CD14-positive monocyte (primary cell): ENCODE results near the gene TMEM220. TPM values are rescaled to one million over a fixed set of nuclear protein-coding genes. Genes with fewer than 3 reads are reported as not detected.

ENCODE experiments used
- DNase-seq, 3 donors: peaks; one replicate each; pipeline ENCODE4 v3.0.0-alpha.2; 2011 to 2022
- H2AFZ ChIP-seq: 2 replicates; pipeline ENCODE4 v1.6.0; 2012; ENCODE audit warnings: mild to moderate bottlenecking, low read depth, low read length, inconsistent platforms; ENCODE audit not compliant: insufficient read depth, poor library complexity, severe bottlenecking
- H3K27ac ChIP-seq, 2 donors: 1 replicate in 1 of 2; 2 replicates in 1 of 2; pipeline ENCODE4 v1.5.1; 2012 to 2013; ENCODE audit warnings: low read length in 2 of 2, control low read depth in 1 of 2, inconsistent platforms in 1 of 2, low read depth in 1 of 2, mild to moderate bottlenecking in 1 of 2
- H3K27me3 ChIP-seq, 2 donors: one replicate each; pipeline versions ENCODE4 v1.6.0 to v1.6.1; 2011 to 2013; ENCODE audit warnings: low read length in 2 of 2; ENCODE audit not compliant: control insufficient read depth in 2 of 2, insufficient read depth in 2 of 2
- H3K36me3 ChIP-seq, 2 donors: replicated peaks in 1 of 2; 1 replicate in 1 of 2; 2 replicates in 1 of 2; pipeline versions ENCODE4 v1.5.1 to v1.6.1; 2012 to 2013; ENCODE audit warnings: low read length in 2 of 2, control low read depth in 1 of 2, inconsistent platforms in 1 of 2, mild to moderate bottlenecking in 1 of 2; ENCODE audit not compliant: insufficient read depth in 2 of 2, control insufficient read depth in 1 of 2
- H3K4me1 ChIP-seq, 2 donors: 1 replicate in 1 of 2; 2 replicates in 1 of 2; pipeline versions ENCODE4 v1.5.1 to v1.6.1; 2012 to 2013; ENCODE audit warnings: low read length in 2 of 2, control low read depth in 1 of 2, inconsistent platforms in 1 of 2, mild to moderate bottlenecking in 1 of 2, moderate library complexity in 1 of 2; ENCODE audit not compliant: insufficient read depth in 2 of 2, control insufficient read depth in 1 of 2
- H3K4me2 ChIP-seq: replicated peaks from 2 replicates; pipeline ENCODE3; 2012; ENCODE audit warnings: low read length, moderate library complexity, mild to moderate bottlenecking; ENCODE audit not compliant: poor library complexity, severe bottlenecking; ENCODE audit errors: extremely low read depth
- H3K4me3 ChIP-seq, 3 experiments: fragments of 200-600 bp in 1 of 3; sonication (generic) in 1 of 3; replicated peaks in 1 of 3; 1 replicate in 2 of 3; 2 replicates in 1 of 3; pipeline ENCODE4 v1.5.1; 2011 to 2013; ENCODE audit warnings: low read length in 3 of 3, mild to moderate bottlenecking in 3 of 3, control low read depth in 2 of 3, low read depth in 2 of 3, inconsistent platforms in 1 of 3, moderate library complexity in 1 of 3
- H3K79me2 ChIP-seq: 2 replicates; pipeline ENCODE4 v1.6.0; 2012; ENCODE audit warnings: mild to moderate bottlenecking, control low read depth, inconsistent platforms, low read length, moderate library complexity; ENCODE audit not compliant: insufficient read depth
- H3K9ac ChIP-seq: 2 replicates; pipeline ENCODE4 v1.6.0; 2017; ENCODE audit warnings: low read length, mild to moderate bottlenecking; ENCODE audit not compliant: insufficient read depth, poor library complexity, severe bottlenecking
- H3K9me3 ChIP-seq, 2 donors: replicated peaks in 1 of 2; 1 replicate in 1 of 2; 2 replicates in 1 of 2; pipeline versions ENCODE4 v1.5.1 to v1.6.1; 2012 to 2013; ENCODE audit warnings: low read length in 2 of 2, control low read depth in 1 of 2; ENCODE audit not compliant: control insufficient read depth in 1 of 2, insufficient read depth in 1 of 2
- H4K20me1 ChIP-seq: 2 replicates; pipeline ENCODE4 v1.6.0; 2012; ENCODE audit warnings: mild to moderate bottlenecking, low read length, control low read depth, moderate library complexity; ENCODE audit not compliant: insufficient read depth
- H3K27ac Mint-ChIP-seq, 7 donors: one replicate each; pipeline ENCODE4 v1.8.0; 2020; ENCODE audit warnings: mild to moderate bottlenecking in 7 of 7, mixed read lengths in 7 of 7, moderate library complexity in 6 of 7, inconsistent platforms in 2 of 7
- H3K27me3 Mint-ChIP-seq, 3 donors: one replicate each; pipeline ENCODE4 v1.8.0; 2021 to 2022; ENCODE audit warnings: low read depth in 3 of 3, mild to moderate bottlenecking in 3 of 3, mixed read lengths in 3 of 3, moderate library complexity in 3 of 3, inconsistent platforms in 1 of 3
- H3K36me3 Mint-ChIP-seq, 2 donors: one replicate each; pipeline ENCODE4 v1.8.0; 2020; ENCODE audit warnings: mixed read lengths in 2 of 2, inconsistent platforms in 1 of 2, mild to moderate bottlenecking in 1 of 2
- H3K4me1 Mint-ChIP-seq: one replicate; pipeline ENCODE4 v1.8.0; 2020; ENCODE audit warnings: mild to moderate bottlenecking, mixed read lengths
- H3K4me3 Mint-ChIP-seq, 2 donors: one replicate each; pipeline ENCODE4 v1.8.0; 2020; ENCODE audit warnings: mild to moderate bottlenecking in 2 of 2, mixed read lengths in 2 of 2, moderate library complexity in 1 of 2
- H3K9me3 Mint-ChIP-seq, 7 donors: one replicate each; pipeline ENCODE4 v1.8.0; 2020 to 2022; ENCODE audit warnings: mixed read lengths in 7 of 7, mild to moderate bottlenecking in 6 of 7, moderate library complexity in 6 of 7, inconsistent platforms in 2 of 7
- CTCF ChIP-seq: fragments of 200-600 bp; IDR thresholded peaks from one replicate; pipeline ENCODE4 v1.8.0; 2022; ENCODE audit warnings: antibody characterized with exemption, mild to moderate bottlenecking
- WGBS: methylation state at CpG from one replicate; pipeline ENCODE4 v1.1.5; 2013; ENCODE audit warnings: missing lambda C conversion rate; ENCODE audit not compliant: insufficient coverage; 5-methylcytosine and 5-hydroxymethylcytosine counted together
- intact Hi-C, 2 donors: fragments of 100-400 bp; cut with micrococcal nuclease; formaldehyde crosslinking; loops; one replicate each; pipeline versions ENCODE4 v1.15.0 to v1.15.1; 2023
- polyA plus RNA-seq, 3 donors: library from polyadenylated mRNA; depleted of rRNA in 1 of 3; unstranded in 2 of 3; stranded (reverse) in 1 of 3; fragments of 300-500 nt in 2 of 3; fragments of >200 nt in 1 of 3; fragmentation: Illumina TruSeq in 2 of 3; gene quantifications; 1 replicate in 2 of 3; 2 replicates in 1 of 3; pipeline ENCODE4 v1.2.3, GENCODE V29; 2012 to 2021

TMEM220 gene
- polyA plus RNA-seq, 3 donors: 0.33 to 4.8 (median 1.1) TPM

- H3K27ac ChIP-seq: no peak overlapping the region
- no peaks in the 10 kb centered on the region for H3K27me3 ChIP-seq
- H3K79me2 ChIP-seq: no peaks in the 10 kb centered on the region
- H3K9ac ChIP-seq: no peak overlapping the region
- H4K20me1 ChIP-seq: no peaks in the 10 kb centered on the region
- peaks cover 6% of the 10 kb centered on the region for H3K4me1 Mint-ChIP-seq
- H3K36me3 ChIP-seq: no peaks in the 10 kb centered on the region
- no peak overlapping the region for H3K4me2 ChIP-seq
- no peaks in the 10 kb centered on the region for H3K36me3 Mint-ChIP-seq
- H3K4me3 Mint-ChIP-seq: no peak overlapping the region
- H3K9me3 ChIP-seq: no peaks in the 10 kb centered on the region
- H3K4me3 ChIP-seq: no peak overlapping the region
- no peaks in the 10 kb centered on the region for H3K4me1 ChIP-seq
- TF ChIP-seq CTCF: no peak
- WGBS: 83% methylated on average over 1 of the region's 2 CpGs
- H3K9me3 Mint-ChIP-seq: peaks cover 0 to 8% (median 0%) of the 10 kb centered on the region in 7 donors
- intact Hi-C loops: no loop called here
- no peaks in the 10 kb centered on the region for H3K27me3 Mint-ChIP-seq
- no peak overlapping the region for H2AFZ ChIP-seq
- DNase-seq: no peak
- no peak overlapping the region for H3K27ac Mint-ChIP-seq
Measured at GRCh38 chr17:10761281-10761680, 31.5 kb upstream of the TMEM220 start.

- H2AFZ ChIP-seq: no peak overlapping the region
- H3K27ac ChIP-seq: no peak overlapping the region
- H3K27me3 ChIP-seq: no peaks in the 10 kb centered on the region
- 100% methylated on average over 2 of the region's 6 CpGs for WGBS
- intact Hi-C loops: no loop called here
- no peaks in the 10 kb centered on the region for H3K4me1 ChIP-seq
- H3K79me2 ChIP-seq: no peaks in the 10 kb centered on the region
- DNase-seq: no peak
- no peak overlapping the region for H3K4me3 ChIP-seq
- no peak overlapping the region for H3K9ac ChIP-seq
- Mint-ChIP-seq H3K4me3 (no peak overlapping the region), H3K36me3 (no peaks in the 10 kb centered on the region), H3K4me1 (peaks cover 8% of the 10 kb centered on the region), H3K9me3 (peaks cover 0 to 3% (median 0%) of the 10 kb centered on the region in 7 donors), H3K27ac (no peak overlapping the region), H3K27me3 (peaks cover 0 to 6% (median 0%) of the 10 kb centered on the region in 3 donors)
- no peaks in the 10 kb centered on the region for H3K36me3 ChIP-seq
- no peaks in the 10 kb centered on the region for H3K9me3 ChIP-seq
- no peak overlapping the region for H3K4me2 ChIP-seq
- TF ChIP-seq CTCF: no peak
- H4K20me1 ChIP-seq: no peaks in the 10 kb centered on the region
Measured at GRCh38 chr17:10758062-10758461, 28.2 kb upstream of the TMEM220 start.
